Measurements from ENCODE around the gene PCP4. TPM values are rescaled to one million over a fixed set of nuclear protein-coding genes. Genes with fewer than 3 reads are reported as not detected.

Gene PCP4
- polyA plus RNA-seq, 2 of the 4 experiments (the other 2 are of a cell fraction): not detected

- CTCF ChIA-PET: interaction anchor here (1.3 kb wide), 1 partner anchor 17 kb away, joined by 4 read pairs; the partner anchor contains the start of gene PCP4
- Histone ChIP-seq H3K4me1 (no peaks in the 10 kb centered on the region), H3K9me3 (no peaks in the 10 kb centered on the region), H3K27ac (no peak overlapping the region), H3K4me3 (no peak overlapping the region), H3K4me2 (no peak overlapping the region)
- no peak for TF ChIP-seq HEYL (CRISPR knock-in tag; IDR thresholded peaks at IDR 0.05)
- TF ChIP-seq MAFK (IDR thresholded peaks at IDR 0.05; ENCODE audit: partially characterized antibody): no peak
- TF ChIP-seq FOSB (CRISPR knock-in tag; IDR thresholded peaks at IDR 0.05): no peak
- no peak for TF ChIP-seq ZFP36 (IDR thresholded peaks at IDR 0.05; ENCODE audit: borderline replicate concordance, partially characterized antibody)
- no peak for TF ChIP-seq POLR2AphosphoS2 (conservative IDR thresholded peaks at IDR 0.05; ENCODE audit: low read length)
- TF ChIP-seq CHD2 (IDR thresholded peaks at IDR 0.05; ENCODE audit: low read length, partially characterized antibody): no peak
- TF ChIP-seq NPAS2 (CRISPR knock-in tag; IDR thresholded peaks at IDR 0.05; ENCODE audit: borderline replicate concordance): no peak
- TF ChIP-seq TFCP2L1 (CRISPR knock-in tag; IDR thresholded peaks at IDR 0.05): no peak
- FAIRE-seq: no peak
- DNase-seq (ENCODE audit: low read depth in 1 of 2, low spot score in 1 of 2): no peak
- POLR2A ChIA-PET: no interaction called here
- WGBS (ENCODE audit: missing lambda C conversion rate): 20% methylated on average over 1 of the region's 2 CpGs
- no peak for ATAC-seq
These were observed 16.9 kb upstream of the PCP4 start for GRCh38 chr21:39850333-39850732.

- ATAC-seq: no peak
- CTCF ChIA-PET: interaction anchor here (0.6 kb wide), 1 partner anchor 419 kb away, joined by 3 read pairs; no protein-coding TSS in a partner anchor
- TF ChIP-seq POLR2A (IDR thresholded peaks at IDR 0.05; ENCODE audit: low read length) (no peak), RARB (CRISPR knock-in tag; IDR thresholded peaks at IDR 0.05) (no peak), TFCP2L1 (CRISPR knock-in tag; IDR thresholded peaks at IDR 0.05) (no peak), JUNB (IDR thresholded peaks at IDR 0.05) (no peak), FOXS1 (CRISPR knock-in tag; IDR thresholded peaks at IDR 0.05) (no peak)
These were observed 16.1 kb upstream of the PCP4 start for GRCh38 chr21:39851002-39851618.

GRCh38 chr21:39852021-39852721 lies 15.1 kb upstream of the PCP4 start:
- H3K9me3 ChIP-seq: no peaks in the 10 kb centered on the region
- no peak overlapping the region for H3K4me2 ChIP-seq
- WGBS (ENCODE audit: missing lambda C conversion rate): 13% methylated on average over 5 of the region's 5 CpGs
- POLR2A ChIA-PET: no interaction called here
- ATAC-seq: no peak
- FAIRE-seq: no peak
- no peaks in the 10 kb centered on the region for H3K4me1 ChIP-seq
- no peak for DNase-seq (ENCODE audit: low read depth in 1 of 2, low spot score in 1 of 2)
- CTCF ChIA-PET: interaction anchor here (1.0 to 1.6 kb wide), 2 partner anchors 15 to 62 kb away, joined by 3 to 4 read pairs; no protein-coding TSS in a partner anchor
- no peak overlapping the region for H3K4me3 ChIP-seq
- H3K27ac ChIP-seq: no peak overlapping the region
- TF ChIP-seq ZSCAN20 (CRISPR knock-in tag; IDR thresholded peaks at IDR 0.05) (no peak), RFX5 (IDR thresholded peaks at IDR 0.05) (no peak), JUNB (IDR thresholded peaks at IDR 0.05) (no peak), TFCP2L1 (CRISPR knock-in tag; IDR thresholded peaks at IDR 0.05) (no peak), CHD2 (IDR thresholded peaks at IDR 0.05; ENCODE audit: low read length, partially characterized antibody) (no peak), HOXB13 (CRISPR knock-in tag; IDR thresholded peaks at IDR 0.05; ENCODE audit: low read depth) (no peak), BHLHE40 (IDR thresholded peaks at IDR 0.05; ENCODE audit: low read depth, low read length) (no peak), BCL3 (IDR thresholded peaks at IDR 0.05) (no peak)

More at GRCh38 chr21:39851002-39851618, 16.1 kb upstream of the PCP4 start:
- no peak overlapping the region for H3K4me2 ChIP-seq
- 31% methylated on average over 5 of the region's 7 CpGs for WGBS (ENCODE audit: missing lambda C conversion rate)
- no peak overlapping the region for H3K27ac ChIP-seq
- DNase-seq (ENCODE audit: low read depth in 1 of 2, low spot score in 1 of 2) (no peak), FAIRE-seq (no peak)
- no peaks in the 10 kb centered on the region for H3K4me1 ChIP-seq
- POLR2A ChIA-PET: no interaction called here
- no peak overlapping the region for H3K4me3 ChIP-seq
- H3K9me3 ChIP-seq: no peaks in the 10 kb centered on the region

GRCh38 chr21:39852726-39853500 lies 14.3 kb upstream of the PCP4 start:
- ChIA-PET CTCF (interaction anchor here (1.0 to 1.6 kb wide), 2 partner anchors 16 to 61 kb away, joined by 3 to 4 read pairs; no protein-coding TSS in a partner anchor), POLR2A (no interaction called here)
- no peak for DNase-seq (ENCODE audit: low read depth in 1 of 2, low spot score in 1 of 2)
- Histone ChIP-seq H3K4me1 (no peaks in the 10 kb centered on the region), H3K27ac (no peak overlapping the region), H3K4me2 (no peak overlapping the region), H3K4me3 (no peak overlapping the region), H3K9me3 (no peaks in the 10 kb centered on the region)
- TF ChIP-seq ZNF302 (CRISPR knock-in tag; IDR thresholded peaks at IDR 0.05) (no peak), TP53 (CRISPR knock-in tag; IDR thresholded peaks at IDR 0.05) (no peak), FOSL2 (IDR thresholded peaks at IDR 0.05) (no peak), FOSL2 (CRISPR knock-in tag; IDR thresholded peaks at IDR 0.05) (no peak), ATOH8 (CRISPR knock-in tag; IDR thresholded peaks at IDR 0.05; ENCODE audit: low read depth) (no peak), ESRRA (IDR thresholded peaks at IDR 0.05; ENCODE audit: borderline replicate concordance, low read length) (no peak), NR3C1 (IDR thresholded peaks at IDR 0.05) (no peak), GATA3 (IDR thresholded peaks at IDR 0.05; ENCODE audit: borderline replicate concordance) (no peak), CTCF (IDR thresholded peaks at IDR 0.05) (no peak), ZFP36 (IDR thresholded peaks at IDR 0.05; ENCODE audit: borderline replicate concordance, partially characterized antibody) (no peak), FOXS1 (CRISPR knock-in tag; IDR thresholded peaks at IDR 0.05) (no peak)
- FAIRE-seq: no peak
- 25% methylated on average over 14 of the region's 14 CpGs for WGBS (ENCODE audit: missing lambda C conversion rate)
- no peak for ATAC-seq

All from A549 (cell line).